ENCODE data around the gene KCNJ3.

The KCNJ3 gene

GRCh38 chr2:154698296-154698720, at the start of gene KCNJ3:
TSS of gene KCNJ3 (plus strand) at chr2:154698695. CDS start at chr2:154698776, 81 bp downstream.
- H4K20me1 ChIP-seq (ENCODE audit: insufficient read depth, low read length): no peaks in the 10 kb centered on the region
- H3K4me1 ChIP-seq (ENCODE audit: insufficient read depth, low read length): no peaks in the 10 kb centered on the region
- H3K9ac ChIP-seq (ENCODE audit: low read depth, low read length): no peak within 1 kb of the TSS
- DNase-seq (no peak), ATAC-seq (ENCODE audit: insufficient read depth, low read depth) (no peak)
- no peak within 1 kb of the TSS for H3K4me3 ChIP-seq (ENCODE audit: low read depth in 1 of 2, low read length in 2 of 2)
- H2AFZ ChIP-seq (ENCODE audit: low read depth, low read length): no peak within 1 kb of the TSS
- TF ChIP-seq EZH2 (IDR thresholded peaks at IDR 0.05; ENCODE audit: borderline replicate concordance, low read depth, low read length, severe bottlenecking): no peak
- no peak for TF ChIP-seq CTCF (IDR thresholded peaks at IDR 0.05; ENCODE audit: borderline replicate concordance, extremely low read depth, low read length, poor library complexity, severe bottlenecking)
- no peaks in the 10 kb centered on the region for H3K79me2 ChIP-seq (ENCODE audit: insufficient read depth, low read length)
- H3K27ac ChIP-seq (ENCODE audit: low read length): no peak within 1 kb of the TSS
- no peaks in the 10 kb centered on the region for H3K27me3 ChIP-seq (ENCODE audit: insufficient read depth, low read length, poor library complexity)
- H3K9me3 ChIP-seq (ENCODE audit: insufficient read depth, low read length, severe bottlenecking): peaks cover 3% of the 10 kb centered on the region
- H3K36me3 ChIP-seq (ENCODE audit: insufficient read depth, low read length): no peaks in the 10 kb centered on the region
- H3K4me2 ChIP-seq (ENCODE audit: insufficient read depth, low read length): no peak within 1 kb of the TSS

- Histone ChIP-seq H3K27ac (ENCODE audit: low read length) (no peak overlapping the region), H2AFZ (ENCODE audit: low read depth, low read length) (no peak overlapping the region), H3K9ac (ENCODE audit: low read depth, low read length) (no peak overlapping the region), H3K79me2 (ENCODE audit: insufficient read depth, low read length) (no peaks in the 10 kb centered on the region), H4K20me1 (ENCODE audit: insufficient read depth, low read length) (no peaks in the 10 kb centered on the region), H3K4me3 (ENCODE audit: low read depth in 1 of 2, low read length in 2 of 2) (no peak overlapping the region), H3K9me3 (ENCODE audit: insufficient read depth, low read length, severe bottlenecking) (no peaks in the 10 kb centered on the region), H3K36me3 (ENCODE audit: insufficient read depth, low read length) (no peaks in the 10 kb centered on the region), H3K27me3 (ENCODE audit: insufficient read depth, low read length, poor library complexity) (no peaks in the 10 kb centered on the region), H3K4me1 (ENCODE audit: insufficient read depth, low read length) (no peaks in the 10 kb centered on the region), H3K4me2 (ENCODE audit: insufficient read depth, low read length) (no peak overlapping the region)
- no peak for DNase-seq
- no peak for TF ChIP-seq CTCF (IDR thresholded peaks at IDR 0.05; ENCODE audit: borderline replicate concordance, extremely low read depth, low read length, poor library complexity, severe bottlenecking)
- no peak for TF ChIP-seq EZH2 (IDR thresholded peaks at IDR 0.05; ENCODE audit: borderline replicate concordance, low read depth, low read length, severe bottlenecking)
- no peak for ATAC-seq (ENCODE audit: insufficient read depth, low read depth)
These were observed 43.0 kb upstream of the KCNJ3 start for GRCh38 chr2:154655499-154655898.

- Histone ChIP-seq H3K9me3 (ENCODE audit: insufficient read depth, low read length, severe bottlenecking) (no peaks in the 10 kb centered on the region), H2AFZ (ENCODE audit: low read depth, low read length) (no peak overlapping the region), H3K79me2 (ENCODE audit: insufficient read depth, low read length) (no peaks in the 10 kb centered on the region), H3K4me2 (ENCODE audit: insufficient read depth, low read length) (no peak overlapping the region), H3K27me3 (ENCODE audit: insufficient read depth, low read length, poor library complexity) (no peaks in the 10 kb centered on the region), H4K20me1 (ENCODE audit: insufficient read depth, low read length) (no peaks in the 10 kb centered on the region), H3K36me3 (ENCODE audit: insufficient read depth, low read length) (no peaks in the 10 kb centered on the region), H3K4me1 (ENCODE audit: insufficient read depth, low read length) (no peaks in the 10 kb centered on the region), H3K27ac (ENCODE audit: low read length) (no peak overlapping the region), H3K4me3 (ENCODE audit: low read depth in 1 of 2, low read length in 2 of 2) (no peak overlapping the region), H3K9ac (ENCODE audit: low read depth, low read length) (no peak overlapping the region)
- no peak for TF ChIP-seq EZH2 (IDR thresholded peaks at IDR 0.05; ENCODE audit: borderline replicate concordance, low read depth, low read length, severe bottlenecking)
- no peak for TF ChIP-seq CTCF (IDR thresholded peaks at IDR 0.05; ENCODE audit: borderline replicate concordance, extremely low read depth, low read length, poor library complexity, severe bottlenecking)
- no peak for DNase-seq
- ATAC-seq (ENCODE audit: insufficient read depth, low read depth): no peak
These were observed 39.6 kb upstream of the KCNJ3 start for GRCh38 chr2:154658854-154659253.

GRCh38 chr2:154664248-154664647, 34.2 kb upstream of the KCNJ3 start:
- Histone ChIP-seq H3K9ac (ENCODE audit: low read depth, low read length) (no peak overlapping the region), H3K27me3 (ENCODE audit: insufficient read depth, low read length, poor library complexity) (no peaks in the 10 kb centered on the region), H2AFZ (ENCODE audit: low read depth, low read length) (no peak overlapping the region), H3K4me1 (ENCODE audit: insufficient read depth, low read length) (no peaks in the 10 kb centered on the region), H3K79me2 (ENCODE audit: insufficient read depth, low read length) (no peaks in the 10 kb centered on the region), H4K20me1 (ENCODE audit: insufficient read depth, low read length) (no peaks in the 10 kb centered on the region), H3K4me3 (ENCODE audit: low read depth in 1 of 2, low read length in 2 of 2) (no peak overlapping the region), H3K27ac (ENCODE audit: low read length) (no peak overlapping the region), H3K36me3 (ENCODE audit: insufficient read depth, low read length) (no peaks in the 10 kb centered on the region), H3K4me2 (ENCODE audit: insufficient read depth, low read length) (no peak overlapping the region), H3K9me3 (ENCODE audit: insufficient read depth, low read length, severe bottlenecking) (no peaks in the 10 kb centered on the region)
- DNase-seq (no peak), ATAC-seq (ENCODE audit: insufficient read depth, low read depth) (no peak)
- TF ChIP-seq EZH2 (IDR thresholded peaks at IDR 0.05; ENCODE audit: borderline replicate concordance, low read depth, low read length, severe bottlenecking): no peak
- TF ChIP-seq CTCF (IDR thresholded peaks at IDR 0.05; ENCODE audit: borderline replicate concordance, extremely low read depth, low read length, poor library complexity, severe bottlenecking): no peak
